Mucosa of rectum (tissue), 2 donors: ENCODE results near the gene FOXD4L1.
A peak's percentile ranks its signal among the peaks of the same experiment; 100 is the strongest.
"Not testable (repeated sequence)": the region's sequence is repeated elsewhere in the genome, so short reads cannot be mapped to it uniquely, and the experiment has no call there.

Experiments
- H3K27ac ChIP-seq, 2 donors: one replicate each; pipeline ENCODE4 v1.7.0; 2013; ENCODE audit warnings: inconsistent platforms in 2 of 2, low read depth in 2 of 2, low read length in 2 of 2
- H3K27me3 ChIP-seq, 2 donors: one replicate each; pipeline ENCODE4 v1.7.0; 2013; ENCODE audit warnings: low read length in 2 of 2; ENCODE audit not compliant: control insufficient read depth in 2 of 2, insufficient read depth in 2 of 2
- H3K36me3 ChIP-seq, 2 donors: one replicate each; pipeline ENCODE4 v1.7.0; 2013; ENCODE audit warnings: low read length in 2 of 2; ENCODE audit not compliant: control insufficient read depth in 2 of 2, insufficient read depth in 2 of 2
- H3K4me1 ChIP-seq, 2 donors: one replicate each; pipeline ENCODE4 v1.7.0; 2013; ENCODE audit warnings: low read length in 2 of 2, mild to moderate bottlenecking in 1 of 2; ENCODE audit not compliant: control insufficient read depth in 2 of 2, insufficient read depth in 2 of 2
- H3K4me3 ChIP-seq, 2 donors: one replicate each; pipeline ENCODE4 v1.7.0; 2013; ENCODE audit warnings: low read length in 2 of 2
- H3K9ac ChIP-seq, 2 donors: one replicate each; pipeline ENCODE4 v1.7.0; 2013; ENCODE audit warnings: low read length in 2 of 2, low read depth in 1 of 2, mild to moderate bottlenecking in 1 of 2
- H3K9me3 ChIP-seq, 2 donors: one replicate each; pipeline ENCODE4 v1.7.0; 2013; ENCODE audit warnings: low read length in 2 of 2; ENCODE audit not compliant: control insufficient read depth in 2 of 2
- donor health status: healthy.
- donor health status: Normal muscosa, but diverticular disease.

FOXD4L1 gene

DNA sequence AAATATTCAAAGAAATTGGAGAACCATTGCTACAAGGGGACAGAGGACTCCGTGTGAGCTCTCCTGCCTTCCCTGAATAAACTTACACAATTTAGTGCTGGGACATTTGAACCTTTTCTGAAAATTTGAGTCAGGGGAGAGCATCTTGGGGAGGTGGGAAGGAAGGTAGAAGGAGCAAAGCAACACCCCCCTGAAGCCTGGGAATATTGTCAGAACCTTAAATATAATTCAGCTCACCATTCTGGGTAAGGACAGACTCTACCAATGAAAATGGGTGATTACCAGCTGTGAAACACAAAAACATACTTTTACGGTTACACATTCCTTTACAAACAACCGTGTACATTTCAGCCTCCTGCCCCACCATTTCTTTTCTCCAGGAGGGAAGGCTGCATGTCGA, at the start of gene FOXD4L1:
FOXD4L1 (plus strand) TSS at position 301 of the 400 bp plus-strand sequence. CDS start 592 bp downstream, outside the sequence.
- H3K27me3 ChIP-seq, H3K9ac ChIP-seq, H3K4me1 ChIP-seq, H3K4me3 ChIP-seq, H3K9me3 ChIP-seq, H3K36me3 ChIP-seq, H3K27ac ChIP-seq: not testable (repeated sequence)

GRCh38 chr2:113465770-113466169, 32.7 kb upstream of the FOXD4L1 start:
- H3K27me3 ChIP-seq, H3K36me3 ChIP-seq, H3K4me1 ChIP-seq, H3K4me3 ChIP-seq, H3K9ac ChIP-seq, H3K27ac ChIP-seq, H3K9me3 ChIP-seq: not testable (repeated sequence)

DNA sequence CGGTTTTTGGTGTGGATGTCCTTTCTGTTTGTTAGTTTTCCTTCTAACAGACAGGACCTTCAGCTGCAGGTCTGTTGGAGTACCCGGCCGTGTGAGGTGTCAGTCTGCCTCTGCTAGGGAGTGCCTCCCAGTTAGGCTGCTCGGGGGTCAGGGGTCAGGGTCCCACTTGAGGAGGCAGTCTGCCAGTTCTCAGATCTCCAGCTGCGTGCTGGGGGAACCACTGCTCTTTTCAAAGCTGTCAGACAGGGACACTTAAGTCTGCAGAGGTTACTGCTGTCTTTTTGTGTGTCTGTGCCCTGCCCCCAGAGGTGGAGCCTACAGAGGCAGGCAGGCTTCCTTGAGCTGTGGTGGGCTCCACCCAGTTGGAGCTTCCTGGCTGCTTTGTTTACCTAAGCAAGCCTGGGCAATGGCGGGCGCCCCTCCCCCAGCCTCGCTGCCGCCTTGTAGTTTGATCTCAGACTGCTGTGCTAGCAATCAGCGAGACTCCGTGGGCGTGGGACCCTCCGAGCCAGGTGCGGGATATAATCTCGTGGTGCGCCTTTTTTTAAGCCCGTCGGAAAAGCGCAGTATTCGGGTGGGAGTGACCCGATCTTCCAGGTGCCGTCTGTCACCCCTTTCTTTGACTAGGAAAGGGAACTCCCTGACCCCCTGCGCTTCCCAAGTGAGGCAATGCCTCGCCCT, 21.6 kb upstream of the FOXD4L1 start:
- not testable (repeated sequence) for H3K36me3 ChIP-seq, H3K4me3 ChIP-seq, H3K9me3 ChIP-seq, H3K4me1 ChIP-seq, H3K9ac ChIP-seq, H3K27me3 ChIP-seq, H3K27ac ChIP-seq

DNA sequence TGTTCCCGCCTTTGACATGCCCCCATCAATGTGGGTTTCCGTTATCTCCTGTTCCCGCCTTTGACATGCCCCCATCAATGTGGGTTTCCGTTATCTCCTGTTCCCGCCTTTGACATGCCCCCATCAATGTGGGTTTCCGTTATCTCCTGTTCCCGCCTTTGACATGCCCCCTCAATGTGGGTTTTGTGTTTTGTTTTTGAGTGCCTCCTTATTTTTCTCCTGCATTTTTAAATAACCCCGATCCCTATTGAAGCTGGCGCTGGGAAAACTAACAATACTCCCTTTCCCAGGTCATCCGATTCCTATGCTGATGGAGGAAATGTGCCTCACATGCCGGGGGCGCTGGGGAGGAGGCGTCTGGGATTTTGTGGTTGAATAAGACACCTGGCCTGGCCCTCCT, 1.9 kb upstream of the FOXD4L1 start:
- H3K4me1 ChIP-seq, H3K4me3 ChIP-seq, H3K27me3 ChIP-seq, H3K27ac ChIP-seq, H3K9ac ChIP-seq, H3K36me3 ChIP-seq, H3K9me3 ChIP-seq: not testable (repeated sequence)

- not testable (repeated sequence) for H3K27me3 ChIP-seq, H3K9ac ChIP-seq, H3K4me3 ChIP-seq, H3K27ac ChIP-seq, H3K4me1 ChIP-seq, H3K9me3 ChIP-seq, H3K36me3 ChIP-seq
These were observed 787 bp downstream of the FOXD4L1 start for GRCh38 chr2:113499019-113499885.

DNA sequence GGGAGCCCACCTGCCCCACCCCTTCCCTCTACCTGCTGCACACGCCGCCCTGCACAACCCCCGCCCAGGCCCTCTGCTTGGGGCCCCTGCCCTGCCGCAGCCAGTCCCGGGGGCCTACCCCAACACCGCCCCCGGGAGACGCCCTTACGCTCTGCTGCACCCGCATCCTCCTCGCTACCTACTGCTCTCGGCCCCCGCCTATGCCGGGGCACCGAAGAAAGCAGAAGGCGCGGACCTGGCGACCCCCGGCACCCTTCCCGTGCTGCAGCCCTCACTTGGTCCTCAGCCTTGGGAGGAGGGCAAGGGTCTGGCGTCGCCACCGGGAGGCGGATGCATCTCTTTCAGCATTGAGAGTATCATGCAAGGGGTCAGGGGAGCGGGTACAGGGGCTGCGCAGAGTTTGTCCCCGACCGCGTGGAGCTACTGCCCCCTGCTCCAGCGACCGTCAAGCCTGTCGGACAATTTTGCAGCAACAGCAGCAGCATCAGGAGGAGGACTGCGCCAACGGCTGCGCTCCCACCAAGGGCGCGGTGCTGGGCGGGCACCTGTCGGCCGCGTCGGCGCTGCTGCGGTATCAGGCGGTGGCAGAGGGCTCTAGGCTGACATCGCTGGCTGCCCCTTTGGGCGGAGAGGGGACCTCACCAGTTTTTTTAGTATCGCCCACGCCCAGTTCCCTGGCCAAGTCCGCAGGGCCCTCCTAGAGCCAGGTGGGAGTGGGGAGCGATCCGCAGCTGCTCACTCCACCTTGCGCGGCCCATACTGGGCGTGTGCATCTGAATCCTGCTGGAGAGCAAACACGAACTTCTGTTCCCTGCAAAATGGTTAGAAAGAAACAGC, 1.6 kb downstream of the FOXD4L1 start:
- not testable (repeated sequence) for H3K27me3 ChIP-seq, H3K27ac ChIP-seq, H3K9ac ChIP-seq, H3K4me1 ChIP-seq, H3K4me3 ChIP-seq, H3K9me3 ChIP-seq, H3K36me3 ChIP-seq

- H3K36me3 ChIP-seq, H3K27me3 ChIP-seq, H3K4me3 ChIP-seq, H3K4me1 ChIP-seq, H3K27ac ChIP-seq, H3K9ac ChIP-seq, H3K9me3 ChIP-seq: not testable (repeated sequence)
These were observed 2.2 kb downstream of the FOXD4L1 start for GRCh38 chr2:113500723-113501038.

DNA sequence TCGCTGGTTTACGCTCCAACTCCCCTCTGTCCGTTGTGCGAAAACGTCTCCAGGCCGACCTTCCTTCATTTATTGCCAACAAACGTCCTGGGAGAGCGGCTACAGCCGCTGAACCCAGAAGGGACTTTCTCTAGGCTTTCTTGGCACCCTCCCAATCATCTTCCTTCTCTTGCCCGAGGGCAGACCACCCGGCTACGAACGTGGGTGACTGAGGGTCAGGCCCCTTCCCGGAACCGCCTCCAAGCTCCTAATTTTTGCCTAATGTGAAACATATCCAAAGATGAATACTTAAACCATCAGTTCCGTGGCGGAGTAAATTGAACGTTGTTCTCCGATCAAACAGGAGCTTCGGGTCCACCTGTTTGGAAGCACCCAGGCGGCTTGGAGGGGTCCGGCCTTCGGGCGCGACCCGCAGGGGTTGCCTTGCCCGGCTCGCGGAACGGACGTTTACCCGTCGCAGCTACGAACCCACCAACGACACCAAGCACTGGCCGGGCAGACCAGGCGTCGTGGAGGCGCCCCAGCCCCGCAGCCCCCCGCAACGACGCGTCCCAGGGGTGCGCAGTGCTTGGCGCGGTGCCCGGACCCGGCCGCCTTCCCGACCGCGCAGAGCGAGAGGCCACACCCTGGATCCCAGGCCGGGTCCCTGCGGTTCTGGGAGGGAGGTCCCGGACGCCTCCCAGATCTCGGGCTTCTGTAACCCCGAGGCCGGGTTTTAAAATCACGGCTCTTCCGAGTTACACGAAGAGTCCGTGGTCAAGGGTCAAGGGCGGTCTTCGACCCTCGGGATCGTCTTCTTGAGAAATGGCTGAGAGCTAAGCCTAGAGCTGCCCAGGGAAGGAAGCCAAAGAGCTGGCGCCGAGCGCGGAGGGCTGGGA, 4.0 kb downstream of the FOXD4L1 start:
- H3K4me1 ChIP-seq, H3K9ac ChIP-seq, H3K27me3 ChIP-seq: not testable (repeated sequence)

DNA sequence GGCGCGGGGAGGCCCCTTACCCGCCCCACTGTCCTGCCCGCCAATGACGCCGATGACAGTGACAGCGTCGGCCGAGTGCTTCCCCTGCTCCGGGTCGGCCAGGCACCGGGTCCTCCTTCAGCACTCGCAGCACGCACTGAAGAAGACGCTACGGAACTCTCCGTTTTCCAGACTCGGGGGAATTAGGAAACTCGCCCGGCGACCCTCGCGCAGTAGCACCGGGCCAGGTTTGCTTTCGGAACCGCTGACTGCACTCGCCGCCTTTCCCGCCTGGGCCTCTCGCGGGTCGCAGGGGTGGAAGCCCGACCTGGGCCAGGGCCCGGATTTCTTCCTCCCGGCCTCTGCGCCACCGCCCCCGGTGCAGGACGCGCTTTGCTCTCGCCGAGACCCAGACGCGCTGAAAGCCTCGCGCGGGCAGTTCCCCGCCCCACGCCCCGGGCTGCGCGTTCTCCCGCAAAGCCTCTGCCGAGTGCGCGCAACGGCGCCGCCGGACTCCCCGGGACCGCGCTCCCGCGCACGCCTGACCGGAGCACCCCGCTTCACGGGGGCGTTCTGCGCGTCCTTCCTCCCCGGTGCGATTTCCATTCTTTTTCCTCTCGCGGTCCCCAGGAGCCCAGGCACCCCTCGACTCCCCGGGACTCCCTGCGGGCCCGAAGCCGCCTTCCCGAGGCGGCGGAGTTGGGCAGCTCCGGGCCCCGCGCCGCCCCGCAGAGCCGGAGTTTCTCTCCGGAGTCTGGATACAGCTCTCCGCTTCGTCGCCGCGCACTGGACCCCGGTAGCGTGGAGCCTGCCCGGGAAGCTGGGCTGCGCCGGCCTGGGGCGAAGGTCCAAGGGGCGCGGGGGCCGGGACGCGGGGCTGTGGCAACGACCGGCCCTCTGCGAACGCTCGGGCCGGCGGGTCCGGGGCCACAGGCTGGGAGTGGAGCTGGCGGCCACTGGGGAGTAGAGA, 4.9 kb downstream of the FOXD4L1 start:
- H3K4me3 ChIP-seq: peak overlapping the region; percentile 41 to 43
- not testable (repeated sequence) for H3K9ac ChIP-seq, H3K27me3 ChIP-seq

More for the DNA sequence above, 4.0 kb downstream of the FOXD4L1 start:
- peak overlapping the region in 1 of 2 donors; percentile 43 for H3K4me3 ChIP-seq
- not testable (repeated sequence) for H3K36me3 ChIP-seq, H3K9me3 ChIP-seq, H3K27ac ChIP-seq

More for the DNA sequence above, 4.9 kb downstream of the FOXD4L1 start:
- H3K4me1 ChIP-seq, H3K27ac ChIP-seq, H3K36me3 ChIP-seq, H3K9me3 ChIP-seq: not testable (repeated sequence)
